Keratinocyte (primary cell): ENCODE results near the gene ERC2. TPM values are rescaled to one million over a fixed set of nuclear protein-coding genes. Genes with fewer than 3 reads are reported as not detected.

Experiments used
- DNase-seq: peaks from one replicate; pipeline ENCODE4 v3.0.0-alpha.2; 2011; ENCODE audit warnings: low read depth, missing footprints, low spot score
- FAIRE-seq: peaks from 2 replicates; lab custom pipeline; 2011; peaks lifted over from hg19 to GRCh38; lab: Jason Lieb, UNC
- H2AFZ ChIP-seq: 2 replicates; pipeline ENCODE4 v1.6.0; 2012; ENCODE audit warnings: low read length, control low read depth, inconsistent platforms; ENCODE audit not compliant: control insufficient read depth
- H3K27ac ChIP-seq: 2 replicates; pipeline ENCODE4 v1.5.1; 2011; ENCODE audit warnings: low read length; ENCODE audit not compliant: control insufficient read depth, insufficient read depth
- H3K27me3 ChIP-seq: 3 replicates; pipeline ENCODE4 v1.6.0; 2011; ENCODE audit warnings: low read length; ENCODE audit not compliant: control insufficient read depth, insufficient read depth; ENCODE audit errors: extremely low read depth
- H3K36me3 ChIP-seq, 2 experiments: 2 replicates in 1 of 2; 3 replicates in 1 of 2; pipeline ENCODE4 v1.5.1; 2011; ENCODE audit warnings: low read length in 2 of 2, mild to moderate bottlenecking in 1 of 2; ENCODE audit not compliant: control insufficient read depth in 2 of 2, insufficient read depth in 2 of 2; ENCODE audit errors: extremely low read depth in 1 of 2
- H3K4me1 ChIP-seq: 3 replicates; pipeline ENCODE4 v1.5.1; 2011; ENCODE audit warnings: low read length; ENCODE audit not compliant: control insufficient read depth, insufficient read depth; ENCODE audit errors: extremely low read depth
- H3K4me2 ChIP-seq: 3 replicates; pipeline ENCODE4 v1.6.0; 2011; ENCODE audit warnings: low read depth, low read length; ENCODE audit not compliant: control insufficient read depth, insufficient read depth; ENCODE audit errors: extremely low read depth
- H3K4me3 ChIP-seq, 3 experiments: fragments of 200-600 bp in 1 of 3; sonication (generic) in 1 of 3; 2 replicates in 2 of 3; 3 replicates in 1 of 3; pipeline ENCODE4 v1.5.1; 2011 to 2016; ENCODE audit warnings: low read length in 3 of 3, mild to moderate bottlenecking in 3 of 3, control low read depth in 2 of 3, inconsistent platforms in 1 of 3, low read depth in 1 of 3, mixed read lengths in 1 of 3, mixed run types in 1 of 3, moderate library complexity in 1 of 3; ENCODE audit not compliant: control insufficient read depth in 2 of 3, insufficient read depth in 2 of 3; ENCODE audit errors: extremely low read depth in 1 of 3
- H3K79me2 ChIP-seq: 2 replicates; pipeline ENCODE4 v1.6.0; 2012; ENCODE audit warnings: low read length; ENCODE audit not compliant: control insufficient read depth, insufficient read depth
- H3K9ac ChIP-seq: 3 replicates; pipeline ENCODE4 v1.6.0; 2011; ENCODE audit warnings: low read length; ENCODE audit not compliant: control insufficient read depth, insufficient read depth; ENCODE audit errors: extremely low read depth
- H3K9me1 ChIP-seq: 3 replicates; pipeline ENCODE4 v1.6.0; 2011; ENCODE audit warnings: low read length; ENCODE audit not compliant: control insufficient read depth, insufficient read depth; ENCODE audit errors: extremely low read depth
- H3K9me3 ChIP-seq: 2 replicates; pipeline ENCODE4 v1.5.1; 2012; ENCODE audit warnings: low read depth, low read length; ENCODE audit not compliant: control insufficient read depth
- H4K20me1 ChIP-seq: 3 replicates; pipeline ENCODE4 v1.6.0; 2011; ENCODE audit warnings: low read length; ENCODE audit not compliant: control insufficient read depth, insufficient read depth; ENCODE audit errors: extremely low read depth
- CTCF ChIP-seq, 3 experiments: IDR thresholded peaks in 1 of 3; conservative IDR thresholded peaks in 1 of 3; optimal IDR thresholded peaks in 1 of 3; 2 replicates in 2 of 3; 3 replicates in 1 of 3; pipeline versions ENCODE3 to v1.5.1; 2011; ENCODE audit warnings: low read length in 3 of 3, mild to moderate bottlenecking in 3 of 3, moderate library complexity in 2 of 3, control low read depth in 1 of 3, inconsistent platforms in 1 of 3; ENCODE audit not compliant: insufficient read depth in 2 of 3; ENCODE audit errors: extremely low read depth in 1 of 3
- EZH2 ChIP-seq: IDR thresholded peaks from one replicate; pipeline ENCODE4 v1.6.1; 2012; ENCODE audit warnings: inconsistent platforms, mild to moderate bottlenecking, low read length, moderate library complexity
- dilution Hi-C: fragments of 300-500 bp; cut with MboI; formaldehyde crosslinking; loops from one replicate; pipeline ENCODE4 v1.7.0; 2020; ENCODE audit warnings: low sequenced_read_pairs; ENCODE audit not compliant: extremely low pct_ligation_motif_present
- polyA plus RNA-seq, 5 experiments: library from polyadenylated mRNA; depleted of rRNA in 3 of 5; stranded (reverse) in 3 of 5; stranded (forward) in 1 of 5; unstranded in 1 of 5; fragments of >200 nt; gene quantifications; 1 replicate in 1 of 5; 2 replicates in 3 of 5; 3 replicates in 1 of 5; pipeline versions ENCODE4 v1.2.1 to v1.2.3, GENCODE V29; 2011 to 2012; ENCODE audit warnings: missing spikeins in 2 of 5, low read depth in 1 of 5, low replicate concordance in 1 of 5

The ERC2 gene
- polyA plus RNA-seq, 1 donor (not counting 4 experiments of a cell fraction or from before 2014, with no cell fraction given) = 0.08 TPM

- dilution Hi-C loops = no loop called here
- FAIRE-seq = no peak
- H3K9me3 ChIP-seq = no peaks in the 10 kb centered on the region
These were observed 24.9 kb downstream of the ERC2 start for GRCh38 chr3:56443372-56443771.

DNA sequence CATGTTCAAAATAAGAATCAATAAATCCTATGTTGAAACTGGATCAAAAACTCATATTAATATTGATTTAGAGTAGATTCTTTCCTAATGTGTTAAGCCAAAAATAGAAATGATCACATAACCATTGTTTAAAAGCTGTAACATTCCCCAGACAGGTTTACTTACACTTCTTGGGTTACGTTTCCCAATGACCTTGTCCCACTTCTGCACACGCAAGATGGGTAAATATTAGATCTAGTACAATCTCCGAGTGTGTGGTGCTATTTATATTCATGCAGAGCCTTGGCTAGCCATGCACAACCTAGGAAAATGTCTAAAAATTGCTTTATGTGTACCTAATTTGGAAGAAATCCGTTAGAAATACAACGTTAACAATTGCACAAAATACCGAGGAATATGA lies 39.6 kb downstream of the ERC2 start:
- Histone ChIP-seq H3K4me3 (no peak overlapping the region), H3K36me3 (no peaks in the 10 kb centered on the region), H3K27ac (no peak overlapping the region), H3K27me3 (no peaks in the 10 kb centered on the region), H3K4me1 (no peaks in the 10 kb centered on the region), H2AFZ (no peak overlapping the region), H3K79me2 (no peaks in the 10 kb centered on the region), H3K4me2 (no peak overlapping the region), H3K9me1 (no peaks in the 10 kb centered on the region), H3K9me3 (no peaks in the 10 kb centered on the region), H3K9ac (no peak overlapping the region), H4K20me1 (no peaks in the 10 kb centered on the region)
- DNase-seq = no peak
- no peak for TF ChIP-seq EZH2
- TF ChIP-seq CTCF (optimal IDR thresholded peaks at IDR 0.05 in 1 of 3, IDR thresholded peaks at IDR 0.05 in 1 of 3, conservative IDR thresholded peaks at IDR 0.05 in 1 of 3; ENCODE audit: extremely low read depth in 1 of 3, insufficient read depth in 2 of 3, low read length in 3 of 3) = no peak
- FAIRE-seq = no peak
- dilution Hi-C loops = no loop called here

More at GRCh38 chr3:56443372-56443771, 24.9 kb downstream of the ERC2 start:
- Histone ChIP-seq H3K9me1 (no peaks in the 10 kb centered on the region), H4K20me1 (no peaks in the 10 kb centered on the region), H3K4me1 (no peaks in the 10 kb centered on the region), H3K27me3 (no peaks in the 10 kb centered on the region), H3K4me2 (no peak overlapping the region), H3K9ac (no peak overlapping the region), H3K36me3 (no peaks in the 10 kb centered on the region), H3K27ac (no peak overlapping the region), H2AFZ (no peak overlapping the region), H3K4me3 (no peak overlapping the region), H3K79me2 (no peaks in the 10 kb centered on the region)
- TF ChIP-seq EZH2 (no peak), CTCF (optimal IDR thresholded peaks at IDR 0.05 in 1 of 3, IDR thresholded peaks at IDR 0.05 in 1 of 3, conservative IDR thresholded peaks at IDR 0.05 in 1 of 3; ENCODE audit: extremely low read depth in 1 of 3, insufficient read depth in 2 of 3, low read length in 3 of 3) (no peak)
- DNase-seq = no peak
